ES-I3 (cell line): ENCODE results near the gene SPAAR.

Experiments
- H3K36me3 ChIP-seq: 2 replicates; pipeline ENCODE4 v1.6.1; 2013; ENCODE audit warnings: mild to moderate bottlenecking, low read length, control low read depth, moderate library complexity; ENCODE audit not compliant: insufficient read depth
- H3K4me1 ChIP-seq: 2 replicates; pipeline ENCODE4 v1.6.1; 2013; ENCODE audit warnings: mild to moderate bottlenecking, control low read depth, low read length; ENCODE audit not compliant: insufficient read depth
- H3K9ac ChIP-seq: 2 replicates; pipeline ENCODE4 v1.6.1; 2013; ENCODE audit warnings: low read depth, mild to moderate bottlenecking, low read length, moderate library complexity
- H3K9me3 ChIP-seq: 2 replicates; pipeline ENCODE4 v1.6.1; 2013; ENCODE audit warnings: mild to moderate bottlenecking, low read length, moderate library complexity; ENCODE audit not compliant: control insufficient read depth, insufficient read depth

The SPAAR gene

GRCh38 chr9:35909274-35909673 lies at the start of gene SPAAR:
Gene SPAAR, plus strand, starts transcription at chr9:35909490. Its CDS starts 974 bp downstream, at chr9:35910464.
- peak within 1 kb of the TSS; percentile 6; the same call in 1 of the 2 replicates for H3K9ac ChIP-seq
- H3K4me1 ChIP-seq, result peaks cover 51% of the 10 kb centered on the region
- no peaks in the 10 kb centered on the region for H3K9me3 ChIP-seq
- no peaks in the 10 kb centered on the region for H3K36me3 ChIP-seq

- H3K9me3 ChIP-seq, result no peaks in the 10 kb centered on the region
- no peaks in the 10 kb centered on the region for H3K36me3 ChIP-seq
- H3K9ac ChIP-seq, result no peak overlapping the region
- H3K4me1 ChIP-seq, result no peaks in the 10 kb centered on the region
Measured at GRCh38 chr9:35859990-35860339, 49.3 kb upstream of the SPAAR start.

DNA sequence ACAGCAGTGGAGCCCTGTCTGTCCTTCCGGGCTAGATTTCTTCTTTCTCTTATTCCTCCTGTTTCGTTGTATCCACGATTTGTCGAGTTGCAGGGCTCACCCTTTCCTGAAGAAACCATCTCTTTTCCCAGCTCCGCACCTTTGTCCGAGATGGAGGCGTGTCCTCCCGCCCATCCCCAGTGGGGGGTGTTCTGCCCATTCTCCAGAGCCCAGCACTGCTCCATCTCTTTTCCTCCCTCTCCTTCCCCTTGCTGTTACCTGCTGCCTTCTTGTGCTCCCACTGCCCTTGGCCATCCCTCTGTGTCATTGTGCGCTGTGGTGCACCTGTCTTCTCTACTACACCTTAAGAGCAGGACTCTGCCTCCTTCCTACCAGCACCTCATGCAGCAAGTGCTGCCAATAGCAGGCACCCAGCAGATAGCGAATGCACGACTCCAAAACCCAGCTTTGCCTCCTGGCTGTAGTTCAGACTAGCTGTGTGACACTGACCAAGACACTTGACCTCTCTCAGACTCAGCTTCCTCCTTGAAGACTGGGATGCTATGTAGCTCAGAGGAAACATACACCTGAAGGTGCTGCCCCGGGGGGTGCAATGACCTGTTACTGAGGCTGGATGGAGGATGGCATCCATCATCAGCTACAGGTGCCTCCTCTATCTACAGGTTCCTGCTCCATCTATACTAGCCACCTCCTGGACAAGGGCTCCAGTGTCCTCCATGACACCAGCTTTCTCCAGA lies 48.0 kb upstream of the SPAAR start:
- H3K9ac ChIP-seq, result no peak overlapping the region

GRCh38 chr9:35862328-35862727 lies 47.0 kb upstream of the SPAAR start:
- Histone ChIP-seq H3K36me3 (no peaks in the 10 kb centered on the region), H3K9ac (no peak overlapping the region), H3K4me1 (no peaks in the 10 kb centered on the region), H3K9me3 (no peaks in the 10 kb centered on the region)

More for the DNA sequence above, 48.0 kb upstream of the SPAAR start:
- Histone ChIP-seq H3K9me3 (no peaks in the 10 kb centered on the region), H3K36me3 (no peaks in the 10 kb centered on the region), H3K4me1 (no peaks in the 10 kb centered on the region)

DNA sequence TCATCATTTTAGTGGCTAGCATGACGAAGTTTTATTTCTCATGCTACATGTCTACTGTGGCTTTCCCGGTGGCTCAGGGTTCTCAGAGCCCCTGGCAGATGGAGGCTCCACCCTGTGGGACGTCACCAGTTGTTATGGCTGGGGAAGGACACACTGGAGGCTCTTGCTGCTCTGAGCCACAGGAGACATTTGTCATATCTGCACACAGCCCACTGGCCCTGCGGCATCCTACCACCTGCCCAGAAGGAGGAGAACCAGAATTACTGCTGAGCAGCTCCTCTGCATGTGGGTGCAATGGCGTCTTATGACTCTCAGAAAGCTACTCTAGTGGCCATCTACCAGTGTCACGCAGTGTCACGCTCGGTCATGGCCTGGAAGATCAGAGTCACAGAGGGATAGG lies 45.7 kb upstream of the SPAAR start:
- Histone ChIP-seq H3K4me1 (no peaks in the 10 kb centered on the region), H3K9me3 (no peaks in the 10 kb centered on the region), H3K9ac (no peak overlapping the region), H3K36me3 (no peaks in the 10 kb centered on the region)

- Histone ChIP-seq H3K9ac (no peak overlapping the region), H3K4me1 (peaks cover 3% of the 10 kb centered on the region; the same call in 1 of the 2 replicates), H3K36me3 (no peaks in the 10 kb centered on the region), H3K9me3 (no peaks in the 10 kb centered on the region)
Measured at GRCh38 chr9:35864695-35865255, 44.5 kb upstream of the SPAAR start.

DNA sequence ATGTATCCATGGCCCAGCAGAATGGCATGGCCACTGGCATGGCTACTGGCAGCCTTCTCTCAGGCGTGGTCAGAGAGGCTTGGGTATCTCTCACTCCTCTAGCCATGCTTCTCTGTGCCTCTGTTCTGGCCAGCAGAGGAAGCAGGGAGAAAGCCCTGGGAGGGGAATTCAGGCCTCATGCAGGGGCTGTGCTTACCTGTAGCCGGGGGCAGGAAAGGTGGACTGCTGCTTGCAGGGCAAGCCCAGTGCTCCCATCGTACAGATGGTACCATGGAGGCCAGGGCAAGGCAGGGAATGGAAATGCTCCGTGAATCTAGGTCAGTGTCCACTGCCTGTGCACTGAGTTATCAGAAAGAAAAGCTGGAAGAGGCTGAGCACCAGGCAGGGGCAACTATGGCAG lies 41.8 kb upstream of the SPAAR start:
- Histone ChIP-seq H3K9me3 (no peaks in the 10 kb centered on the region), H3K4me1 (peaks cover 3% of the 10 kb centered on the region; the same call in 1 of the 2 replicates), H3K9ac (no peak overlapping the region), H3K36me3 (no peaks in the 10 kb centered on the region)

DNA sequence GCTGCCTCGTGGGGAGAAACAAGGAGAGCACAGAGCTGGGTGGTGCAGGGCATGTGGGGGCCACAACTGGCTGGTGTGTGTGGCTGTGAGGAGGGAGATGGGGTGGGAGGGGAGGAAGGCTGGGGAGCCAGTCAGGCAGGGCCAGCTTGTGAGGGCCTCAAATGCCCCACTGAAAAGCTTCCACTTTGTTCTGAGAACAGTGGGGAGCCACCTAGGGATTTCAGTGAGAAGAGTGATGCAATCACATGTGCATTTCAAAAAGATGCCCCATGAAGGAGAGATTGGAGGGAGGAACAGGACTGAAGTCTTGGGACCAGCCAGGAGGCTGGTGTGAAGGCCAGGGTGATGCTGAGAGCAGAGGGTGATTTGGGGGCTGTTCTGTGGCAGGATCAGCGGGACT lies 40.4 kb upstream of the SPAAR start:
- Histone ChIP-seq H3K36me3 (no peaks in the 10 kb centered on the region), H3K4me1 (peaks cover 3% of the 10 kb centered on the region; the same call in 1 of the 2 replicates), H3K9ac (no peak overlapping the region), H3K9me3 (no peaks in the 10 kb centered on the region)

- Histone ChIP-seq H3K36me3 (no peaks in the 10 kb centered on the region), H3K4me1 (peaks cover 3% of the 10 kb centered on the region; the same call in 1 of the 2 replicates), H3K9me3 (no peaks in the 10 kb centered on the region), H3K9ac (no peak overlapping the region)
Measured at GRCh38 chr9:35869621-35870216, 39.6 kb upstream of the SPAAR start.

DNA sequence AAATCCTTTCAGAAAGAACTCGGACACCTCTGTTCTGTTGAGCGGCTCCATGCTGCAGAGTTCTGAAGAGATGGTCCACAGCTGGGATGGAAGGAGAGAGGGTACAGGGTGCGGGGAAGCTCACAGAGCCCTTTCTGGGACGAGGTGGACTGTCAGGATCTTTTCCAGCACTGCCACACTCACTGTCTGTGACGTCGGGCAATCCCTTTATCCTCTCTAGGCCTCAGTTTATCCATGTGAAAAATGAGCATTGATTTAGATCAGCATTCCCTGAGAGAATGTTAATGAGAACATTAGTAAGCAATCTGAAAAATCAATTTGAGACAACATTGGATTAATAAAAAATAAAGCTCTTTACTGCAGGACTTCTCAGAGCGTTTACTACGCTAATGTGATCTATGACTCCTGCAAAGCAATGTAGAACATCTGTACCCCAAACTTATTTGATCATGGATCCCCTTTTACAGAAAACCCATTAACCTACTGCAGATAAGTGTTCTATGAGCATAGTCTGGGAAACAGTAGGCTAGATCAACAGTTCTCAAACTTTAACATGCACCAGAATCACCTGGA lies 38.9 kb upstream of the SPAAR start, which contains the start of gene OR13J1:
TSS of gene OR13J1 (minus strand) at position 51 of the 573 bp plus-strand sequence. CDS start at position 51, 0 bp downstream.
- Histone ChIP-seq H3K9ac (no peak within 1 kb of the TSS), H3K36me3 (no peaks in the 10 kb centered on the region), H3K4me1 (peaks cover 3% of the 10 kb centered on the region; the same call in 1 of the 2 replicates), H3K9me3 (no peaks in the 10 kb centered on the region)

GRCh38 chr9:35871545-35871944 lies 37.7 kb upstream of the SPAAR start:
- Histone ChIP-seq H3K9ac (no peak overlapping the region), H3K36me3 (no peaks in the 10 kb centered on the region), H3K9me3 (no peaks in the 10 kb centered on the region), H3K4me1 (peaks cover 3% of the 10 kb centered on the region; the same call in 1 of the 2 replicates)

GRCh38 chr9:35872505-35872904 lies 36.8 kb upstream of the SPAAR start:
- Histone ChIP-seq H3K9ac (no peak overlapping the region), H3K9me3 (no peaks in the 10 kb centered on the region), H3K36me3 (no peaks in the 10 kb centered on the region), H3K4me1 (peaks cover 3% of the 10 kb centered on the region; the same call in 1 of the 2 replicates)

DNA sequence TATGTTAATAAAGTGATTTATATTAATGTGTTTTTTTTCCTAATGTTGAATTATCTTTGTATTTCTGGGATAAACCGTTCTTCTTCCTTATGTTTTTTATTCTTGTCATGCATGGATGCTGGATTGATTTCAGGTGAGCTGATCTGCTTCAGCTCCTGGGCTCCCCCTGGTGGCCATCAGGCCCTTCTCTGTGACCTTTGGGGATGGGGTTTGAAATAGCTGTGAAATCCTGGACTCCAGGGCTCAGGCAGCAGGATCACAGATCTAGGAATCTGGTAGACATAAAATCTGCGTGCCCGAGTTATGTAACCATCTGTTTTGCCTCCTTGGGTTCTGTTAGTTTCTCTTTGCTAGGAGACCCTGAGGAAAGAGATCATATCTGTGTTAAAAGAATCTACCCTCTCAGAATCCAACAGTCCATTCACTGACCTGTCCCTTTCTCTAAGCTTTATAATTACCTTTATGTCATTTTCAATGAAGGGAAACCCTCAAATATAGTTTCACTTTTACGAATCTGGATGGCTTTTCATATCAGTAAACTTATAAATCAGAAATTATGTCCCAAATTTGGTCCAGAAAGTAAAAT lies 26.9 kb upstream of the SPAAR start:
- Histone ChIP-seq H3K9me3 (no peaks in the 10 kb centered on the region), H3K4me1 (no peaks in the 10 kb centered on the region), H3K36me3 (no peaks in the 10 kb centered on the region), H3K9ac (no peak overlapping the region)

DNA sequence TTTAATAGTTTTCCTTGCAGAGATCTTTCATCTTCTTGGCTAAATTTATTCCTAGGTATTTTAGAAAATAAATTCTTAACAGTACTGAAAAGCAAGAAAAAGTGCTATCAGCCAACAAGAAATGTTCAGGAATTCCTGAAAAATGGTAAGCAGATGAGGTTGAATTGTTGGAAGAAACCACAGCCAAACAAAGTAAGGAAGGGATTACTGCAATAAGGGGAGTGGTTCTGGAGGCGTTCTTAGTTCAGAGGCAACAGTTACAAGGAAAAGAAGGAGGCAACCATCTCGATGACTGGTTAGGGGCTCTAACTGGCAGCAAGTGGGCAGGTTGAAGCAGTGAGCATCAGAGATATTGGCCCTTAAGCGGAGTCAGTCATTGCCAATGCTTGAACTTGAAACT lies 26.3 kb upstream of the SPAAR start:
- Histone ChIP-seq H3K36me3 (no peaks in the 10 kb centered on the region), H3K9ac (no peak overlapping the region), H3K4me1 (no peaks in the 10 kb centered on the region), H3K9me3 (no peaks in the 10 kb centered on the region)
